NOMO-1 treated with dmso at 0.1 percent for 144 hours (cell line): Measurements from ENCODE around the gene DCTN3.
"Not testable (repeated sequence)": the region's sequence is repeated elsewhere in the genome, so short reads cannot be mapped to it uniquely, and the experiment has no call there.

Experiments
- DNase-seq: peaks from one replicate; lab custom pipeline; 2025; ENCODE audit not compliant: unreplicated experiment; lab: John Stamatoyannopoulos, UW

Gene DCTN3

GRCh38 chr9:34647084-34647403, 26.7 kb upstream of the DCTN3 start:
- DNase-seq: no peak

DNA sequence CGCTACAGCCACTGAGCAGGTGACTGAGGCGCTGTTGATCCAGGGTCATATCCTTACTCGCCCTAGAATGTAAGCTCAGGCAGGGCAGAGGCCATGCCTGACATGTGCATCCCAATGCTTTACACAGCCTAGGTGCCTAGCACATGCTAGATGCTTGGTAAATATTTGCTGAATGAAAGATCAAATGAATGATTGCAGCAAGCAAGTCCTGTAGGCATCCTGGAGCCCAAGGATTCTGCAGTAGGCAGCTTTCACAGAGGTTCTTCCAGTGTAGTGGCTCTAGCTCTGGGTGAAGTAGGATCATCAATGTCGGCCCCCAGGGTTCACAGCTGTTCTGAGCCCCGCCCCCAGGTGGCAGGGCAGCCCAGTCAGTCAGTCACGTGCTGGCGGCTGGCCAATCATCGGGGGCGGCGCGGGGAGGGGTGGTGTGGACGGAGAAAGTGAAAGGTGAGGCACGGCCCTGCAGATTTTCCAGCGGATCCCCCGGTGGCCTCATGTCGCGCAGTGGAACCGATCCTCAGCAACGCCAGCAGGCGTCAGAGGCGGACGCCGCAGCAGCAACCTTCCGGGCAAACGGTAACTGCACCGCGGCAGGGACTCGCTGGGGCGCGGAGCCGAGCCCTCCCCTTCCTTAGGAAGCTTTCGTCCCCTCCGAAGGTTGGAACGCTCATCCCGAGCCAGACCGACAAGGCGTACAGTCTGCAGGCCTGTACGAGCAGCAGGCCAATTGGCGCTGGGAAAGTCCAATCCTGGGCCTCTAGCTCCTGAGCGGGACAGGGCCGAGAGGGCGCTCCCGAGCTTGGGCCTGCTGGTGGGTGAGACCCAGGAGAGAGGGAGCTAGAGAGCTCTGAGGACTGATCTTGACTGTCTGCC, 26.2 kb upstream of the DCTN3 start, which contains the start of gene GALT:
Gene GALT, plus strand, starts transcription at position 465 of the 873 bp plus-strand sequence. Its CDS starts 30 bp downstream, at position 495.
- peak; percentile 93 for DNase-seq

DNA sequence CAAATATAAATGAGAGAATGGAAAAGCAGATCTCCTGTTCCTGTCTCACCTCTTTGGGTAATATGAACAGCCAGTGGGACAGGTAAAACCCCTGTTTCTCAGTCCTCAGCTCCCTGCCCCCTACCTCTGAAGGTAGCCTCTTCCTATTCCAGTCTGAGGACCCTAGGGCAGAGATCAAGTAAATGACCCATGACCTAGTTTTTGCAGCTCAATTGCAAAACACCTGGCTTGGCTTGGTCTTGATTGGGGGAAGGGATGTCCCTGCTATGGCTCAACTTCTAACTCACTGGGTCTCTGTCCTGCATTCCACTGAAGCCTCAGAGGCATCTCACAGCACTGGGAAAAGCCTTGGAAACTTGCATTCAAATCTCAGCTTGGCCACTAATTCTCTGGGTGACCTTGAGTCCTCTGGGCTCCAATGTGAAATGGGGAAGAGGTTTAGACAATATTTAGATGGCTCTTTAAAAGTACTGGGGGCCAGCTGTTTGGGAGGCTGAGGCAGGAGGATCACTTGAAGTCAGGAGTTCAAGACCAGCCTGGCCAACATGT, 24.5 kb upstream of the DCTN3 start:
- no peak for DNase-seq

DNA sequence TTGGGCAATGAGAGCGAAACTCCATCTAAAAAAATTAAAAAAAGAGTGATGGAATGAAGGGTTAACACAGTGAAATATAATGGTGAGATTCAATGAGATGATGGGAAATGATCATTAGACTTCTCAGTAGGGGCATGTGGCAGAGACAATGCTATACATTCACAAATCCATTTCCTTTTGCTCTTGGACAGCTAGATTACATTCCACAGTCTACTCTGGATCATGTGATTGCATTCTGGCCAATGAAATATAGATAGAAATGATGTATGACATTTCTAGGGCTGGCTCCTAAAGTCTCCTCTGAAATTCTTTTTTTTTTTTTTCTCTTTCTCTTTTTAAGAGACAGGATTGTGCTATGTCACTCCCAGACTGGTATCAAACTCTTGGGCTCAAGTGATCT, 22.4 kb upstream of the DCTN3 start:
- DNase-seq: no peak

DNA sequence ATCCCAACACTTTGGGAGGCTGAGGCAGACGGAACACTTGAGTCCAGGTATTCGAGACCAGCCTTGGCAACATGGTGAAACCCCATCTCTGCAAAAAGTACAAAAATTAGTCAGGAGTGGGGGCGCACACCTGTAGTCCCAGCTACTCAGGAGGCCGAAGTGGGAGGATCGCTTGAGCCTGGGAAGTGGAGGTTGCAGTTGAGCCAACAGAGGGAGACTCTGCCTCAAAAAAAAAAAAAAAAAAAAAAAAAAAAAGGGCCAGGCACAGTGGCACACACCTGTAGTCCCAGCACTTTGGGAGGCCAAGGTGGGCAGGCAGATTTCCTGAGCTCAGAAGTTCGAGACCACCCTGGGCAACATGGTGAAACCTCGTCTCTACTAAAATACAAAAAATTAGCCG, 19.0 kb upstream of the DCTN3 start:
- DNase-seq: not testable (repeated sequence)

GRCh38 chr9:34638138-34638445, 17.8 kb upstream of the DCTN3 start:
- DNase-seq: no peak

DNA sequence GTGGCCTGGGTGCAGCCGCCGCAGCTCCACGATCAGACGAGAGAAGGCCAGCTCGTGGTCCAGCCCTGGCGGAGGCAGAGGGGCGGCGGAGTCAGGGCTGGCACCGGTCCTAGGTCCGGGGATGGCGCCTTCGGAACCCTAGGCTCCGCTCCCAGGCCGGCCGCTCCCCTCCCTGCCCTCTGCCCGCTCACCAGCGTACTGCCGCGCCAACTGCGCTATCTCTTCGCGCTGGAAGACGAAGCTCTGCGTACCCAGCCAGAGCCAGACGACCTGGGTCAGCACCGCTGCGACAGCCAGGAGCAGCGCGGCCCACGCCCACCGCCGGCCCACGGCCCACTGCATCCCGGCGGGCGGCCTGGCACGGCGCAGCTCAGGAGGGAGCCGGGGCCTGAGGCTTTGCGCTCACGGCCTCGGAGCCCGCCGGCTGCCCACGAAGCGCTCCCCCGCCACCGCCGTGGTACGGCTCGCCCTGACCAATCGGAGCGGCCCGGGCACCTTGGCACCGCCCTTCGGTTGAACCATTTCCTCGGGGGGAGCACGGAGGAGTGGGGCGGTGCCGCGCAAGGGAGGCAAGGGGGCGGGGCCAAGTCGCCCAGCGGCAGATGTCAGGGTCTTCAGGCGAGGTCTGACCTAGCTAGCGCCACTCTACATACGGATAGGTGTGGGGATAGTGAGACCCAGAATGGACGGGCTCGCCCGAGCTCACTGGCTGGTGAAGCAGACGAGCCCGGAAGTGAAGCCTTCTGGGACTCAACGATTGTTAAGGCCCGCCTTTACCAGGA, 17.3 kb upstream of the DCTN3 start, which contains the start of gene SIGMAR1:
Gene SIGMAR1, minus strand, starts transcription at position 432 of the 782 bp plus-strand sequence. Its CDS starts 90 bp downstream, at position 342.
- peak; percentile 95 for DNase-seq

DNA sequence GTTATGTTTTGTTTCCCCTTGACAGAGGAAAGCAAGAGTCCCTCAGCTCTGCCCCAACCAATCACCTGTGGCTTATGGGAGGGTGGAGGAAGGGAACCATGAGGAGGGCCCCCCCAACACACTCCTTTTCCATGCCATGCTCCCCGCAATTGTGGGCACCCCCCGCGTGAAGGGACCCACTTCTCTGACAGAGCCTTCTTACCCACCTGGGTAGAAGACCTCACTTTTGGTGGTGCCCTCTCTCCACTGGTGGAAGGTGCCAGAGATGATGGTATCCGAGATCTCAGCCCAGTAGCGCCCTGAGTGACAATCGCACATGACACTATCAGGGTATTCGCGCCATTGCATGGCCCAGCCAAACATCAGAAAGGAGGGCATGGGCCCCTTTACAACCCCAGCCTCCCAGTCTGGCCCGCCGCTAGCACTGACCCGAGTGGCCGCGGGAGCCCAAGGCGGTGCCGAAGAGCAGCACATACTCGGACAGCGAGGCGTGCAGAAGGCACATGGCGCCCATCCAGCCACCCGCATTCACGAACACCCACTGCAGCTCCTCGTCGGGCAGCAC, 16.6 kb upstream of the DCTN3 start:
- DNase-seq: no peak

GRCh38 chr9:34635556-34635955, 15.3 kb upstream of the DCTN3 start:
- DNase-seq: no peak

- DNase-seq: no peak
Measured at GRCh38 chr9:34634551-34635248, 14.4 kb upstream of the DCTN3 start.

- peak; percentile 53 for DNase-seq
Measured at GRCh38 chr9:34633851-34634550, 13.7 kb upstream of the DCTN3 start.

- DNase-seq: no peak
Measured at GRCh38 chr9:34633166-34633565, 12.9 kb upstream of the DCTN3 start.

DNA sequence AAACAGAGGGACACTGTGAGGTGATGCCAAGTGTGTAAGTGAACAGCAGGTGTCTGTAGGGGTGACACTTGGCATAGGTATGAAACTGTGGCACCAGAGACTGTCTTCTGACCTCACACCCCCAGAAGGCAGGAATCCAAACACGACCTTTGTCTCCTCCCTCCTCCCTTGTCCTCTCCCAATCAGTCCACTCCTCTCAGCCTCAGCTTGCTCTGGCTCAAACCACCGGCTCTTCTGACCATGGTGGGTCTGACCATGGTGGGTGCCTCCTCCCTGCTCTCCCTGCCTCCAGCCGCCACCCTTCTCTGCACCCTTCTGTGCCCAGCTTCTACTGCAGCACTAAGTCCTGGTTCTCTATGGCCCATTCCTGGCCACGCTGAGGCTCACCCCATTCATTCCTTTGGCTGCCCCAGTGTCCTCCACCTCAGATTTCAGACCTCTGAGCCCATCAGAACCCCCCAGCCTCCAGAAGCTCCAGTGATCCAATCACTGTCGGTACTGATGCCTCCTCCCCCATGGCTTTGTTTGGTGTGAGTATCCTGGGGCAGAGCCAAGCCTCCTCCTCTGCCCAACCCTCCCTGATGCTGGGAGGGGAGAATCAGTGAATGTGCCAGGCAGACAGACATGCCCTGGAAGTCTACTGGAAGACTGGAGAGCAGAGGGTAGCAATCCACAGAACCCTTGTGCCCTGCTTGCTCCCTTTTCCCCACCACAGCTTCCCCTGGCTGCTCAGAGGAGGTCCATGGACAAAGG, 10.3 kb upstream of the DCTN3 start:
- no peak for DNase-seq

GRCh38 chr9:34629491-34629808, 9.2 kb upstream of the DCTN3 start:
- DNase-seq: no peak

DNA sequence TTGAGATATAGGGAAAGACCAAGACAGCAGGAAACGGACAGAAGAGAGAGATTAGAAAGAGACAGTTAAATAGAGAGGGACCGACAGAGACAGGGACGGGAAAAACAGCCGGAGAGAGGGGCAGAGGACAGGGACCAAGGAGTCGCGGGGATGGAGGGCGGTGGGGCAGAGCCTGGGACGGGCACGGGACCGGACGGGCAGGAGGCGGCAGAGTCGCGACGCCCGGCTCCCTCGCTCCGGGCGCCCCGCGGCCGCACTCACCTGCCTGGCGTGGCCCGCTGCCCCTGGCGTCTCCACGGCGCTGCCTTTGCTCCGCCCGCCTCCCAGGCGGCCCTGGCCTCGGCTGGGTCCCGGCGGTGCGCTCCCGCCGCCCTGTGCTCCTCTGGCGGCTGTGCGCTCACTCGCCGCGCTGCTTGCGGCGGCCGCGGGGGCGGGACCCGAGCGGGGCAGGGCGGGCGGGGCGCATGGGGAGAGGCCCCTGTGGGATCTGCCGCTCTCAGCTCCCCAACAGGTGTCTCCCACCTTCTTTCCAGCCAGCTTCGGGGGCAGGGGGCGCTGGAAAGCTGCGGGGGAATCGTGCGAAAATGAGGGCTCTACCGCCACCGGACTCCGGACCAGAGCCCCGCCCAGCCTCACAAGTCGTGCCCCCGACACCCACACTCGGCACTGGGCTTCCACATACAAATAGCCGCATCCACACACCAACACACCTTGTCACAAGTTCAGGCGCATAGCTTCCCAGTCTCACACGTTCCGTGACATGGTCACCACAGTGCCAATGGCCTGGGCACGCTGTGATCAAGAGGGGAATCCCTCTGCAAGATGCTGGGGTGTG, 8.6 kb upstream of the DCTN3 start, which contains the start of gene ARID3C:
Gene ARID3C, minus strand, starts transcription at position 411 of the 835 bp plus-strand sequence. CDS start 1,052 bp downstream, outside the sequence.
- no peak for DNase-seq

- DNase-seq: no peak
Measured at GRCh38 chr9:34627716-34628655, 7.7 kb upstream of the DCTN3 start.

DNA sequence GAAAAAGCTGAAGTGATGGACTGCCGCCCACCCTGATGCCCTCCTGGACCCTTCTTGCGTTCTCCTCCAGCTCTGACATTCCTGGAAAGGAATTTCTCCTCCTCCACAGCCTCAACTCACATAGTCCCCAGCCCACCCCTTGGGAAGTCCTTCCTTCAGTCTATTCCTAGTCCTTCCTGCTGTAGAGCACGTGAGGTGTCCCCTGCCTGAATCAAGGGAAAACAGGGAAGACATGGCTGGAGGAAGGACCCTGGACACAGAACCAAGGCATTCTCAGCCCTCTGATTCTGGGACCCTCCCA, 4.8 kb upstream of the DCTN3 start:
- no peak for DNase-seq
